ENCODE measurements around the gene CCDC30. TPM values are rescaled to one million over a fixed set of nuclear protein-coding genes. Genes with fewer than 3 reads are reported as not detected.
"Not testable (repeated sequence)": the region's sequence is repeated elsewhere in the genome, so short reads cannot be mapped to it uniquely, and the experiment has no call there.

The CCDC30 gene
- total and polyA plus RNA-seq, 2 experiments from 2014 or later, result 2.6 to 12.9 TPM

- Histone ChIP-seq H3K9me3 (ENCODE audit: low read depth) (no peaks in the 10 kb centered on the region), H3K27ac (peak overlapping the region; percentile 96), H3K4me2 (peak overlapping the region; percentile 86), H3K4me1 (ENCODE audit: insufficient read depth) (peaks cover 26% of the 10 kb centered on the region), H3K27me3 (no peaks in the 10 kb centered on the region), H3K4me3 (no peak overlapping the region), H3K36me3 (replicated peaks; ENCODE audit: insufficient read depth, low read depth) (no peaks in the 10 kb centered on the region), H4K20me1 (ENCODE audit: insufficient read depth, poor library complexity, severe bottlenecking) (peaks cover 21% of the 10 kb centered on the region), H3K79me2 (peaks cover 32% of the 10 kb centered on the region), H3K9me2 (replicated peaks; ENCODE audit: insufficient read depth) (no peaks in the 10 kb centered on the region), H2AFZ (no peak overlapping the region)
- no peak for TF ChIP-seq EZH2 (IDR thresholded peaks at IDR 0.05; ENCODE audit: borderline replicate concordance)
- TF ChIP-seq CTCF (IDR thresholded peaks at IDR 0.05; ENCODE audit: poor library complexity), result no peak
- TF ChIP-seq EZH2phosphoT487 (IDR thresholded peaks at IDR 0.05; ENCODE audit: low read depth, severe bottlenecking, unreplicated experiment), result no peak
- no peak for DNase-seq (ENCODE audit: low spot score)
- 86% methylated on average over 2 of the region's 2 CpGs for WGBS (ENCODE audit: low lambda C conversion rate, missing lambda C conversion rate)
Measured at GRCh38 chr1:42680055-42680454, 217.0 kb downstream of the CCDC30 start.

DNA sequence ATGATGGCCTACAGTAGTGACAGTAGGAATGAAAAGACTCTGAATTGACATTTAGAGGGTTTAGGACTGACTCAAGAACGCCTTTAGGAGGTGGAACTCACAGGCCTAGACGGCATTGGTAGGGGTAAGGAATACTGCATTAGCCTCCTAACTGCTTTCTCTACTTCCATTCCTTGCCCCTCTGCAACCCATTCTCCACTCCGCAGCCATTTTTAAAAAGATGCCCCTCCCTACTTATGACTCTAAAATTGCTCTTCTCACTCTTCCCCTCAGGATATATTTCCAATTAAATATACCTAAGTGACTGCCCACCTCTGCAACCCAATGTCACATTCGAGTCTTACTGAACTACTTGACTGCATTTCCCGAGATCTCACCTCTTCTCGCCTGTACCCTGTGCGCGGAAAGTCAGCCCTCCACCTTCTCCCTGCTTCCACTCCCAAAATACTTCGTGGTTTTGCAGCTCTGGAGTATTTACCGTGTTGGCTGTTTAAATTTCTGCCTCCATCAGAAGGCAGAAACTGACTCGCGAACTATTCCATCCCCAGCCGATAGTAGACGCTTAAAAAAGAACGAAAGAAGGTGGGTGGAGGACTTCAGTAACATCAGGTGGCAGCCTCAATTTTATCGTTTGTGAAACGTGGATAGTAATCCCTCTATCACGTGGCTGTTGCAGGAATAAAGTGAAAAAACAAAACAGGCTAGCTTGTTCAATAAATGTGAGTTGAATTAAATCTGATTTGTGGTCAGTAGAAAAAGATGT is 218.0 kb downstream of the CCDC30 start:
- Histone ChIP-seq H3K9me2 (replicated peaks; ENCODE audit: insufficient read depth) (no peaks in the 10 kb centered on the region), H3K4me1 (ENCODE audit: insufficient read depth) (peaks cover 36% of the 10 kb centered on the region), H3K36me3 (replicated peaks; ENCODE audit: insufficient read depth, low read depth) (no peaks in the 10 kb centered on the region), H3K4me3 (peak overlapping the region; percentile 57), H3K9me3 (ENCODE audit: low read depth) (no peaks in the 10 kb centered on the region), H3K4me2 (peak overlapping the region; percentile 86), H2AFZ (peak overlapping the region; percentile 72), H3K27ac (peak overlapping the region; percentile 96), H4K20me1 (ENCODE audit: insufficient read depth, poor library complexity, severe bottlenecking) (peaks cover 31% of the 10 kb centered on the region), H3K79me2 (peaks cover 43% of the 10 kb centered on the region), H3K27me3 (no peaks in the 10 kb centered on the region)
- DNase-seq (ENCODE audit: low spot score), result peak; percentile 48
- TF ChIP-seq EZH2phosphoT487 (IDR thresholded peaks at IDR 0.05; ENCODE audit: low read depth, severe bottlenecking, unreplicated experiment) (no peak), EZH2 (IDR thresholded peaks at IDR 0.05; ENCODE audit: borderline replicate concordance) (no peak), CTCF (IDR thresholded peaks at IDR 0.05; ENCODE audit: poor library complexity) (no peak)
- WGBS (ENCODE audit: low lambda C conversion rate, missing lambda C conversion rate), result 9% methylated on average over 18 of the region's 18 CpGs

DNA sequence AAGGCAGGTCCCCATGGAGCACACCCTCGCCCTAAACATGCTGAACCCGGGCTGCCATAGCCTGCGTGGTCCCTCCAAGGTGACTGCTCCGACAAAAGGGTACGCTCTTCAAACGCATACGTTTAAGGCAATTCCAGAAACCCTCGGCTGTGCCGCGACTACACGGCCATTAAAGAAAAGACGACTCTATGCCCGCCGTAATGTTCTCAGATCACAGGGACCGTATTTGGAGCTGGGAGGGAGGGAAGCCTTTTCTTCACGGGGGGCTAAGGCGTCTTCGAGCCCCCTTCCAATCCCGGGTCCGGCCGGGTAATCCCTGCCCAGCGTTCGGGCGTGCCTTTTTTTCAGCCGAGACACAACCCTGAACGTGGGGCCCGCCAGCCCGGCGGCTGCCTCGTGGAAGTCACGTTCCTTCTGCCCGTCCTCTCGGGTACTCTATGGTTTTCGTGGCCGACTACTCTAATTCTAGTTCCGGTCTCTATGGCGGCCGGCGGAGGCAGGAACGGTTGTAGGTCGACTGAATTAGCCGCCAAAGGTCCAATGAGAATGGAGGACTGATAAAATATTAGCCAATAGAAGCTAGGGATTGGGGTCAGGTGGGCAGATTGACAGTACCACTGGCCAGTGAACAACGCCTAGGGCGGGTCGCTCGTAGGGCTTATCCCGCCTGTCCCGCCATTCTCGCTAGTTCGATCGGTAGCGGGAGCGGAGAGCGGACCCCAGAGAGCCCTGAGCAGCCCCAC is 218.8 kb downstream of the CCDC30 start, which contains the start of gene YBX1:
Gene YBX1, plus strand, starts transcription at position 678 of the 743 bp plus-strand sequence. CDS start 148 bp downstream, outside the sequence.
- TF ChIP-seq EZH2phosphoT487 (IDR thresholded peaks at IDR 0.05; ENCODE audit: low read depth, severe bottlenecking, unreplicated experiment), result no peak
- no peak for TF ChIP-seq CTCF (IDR thresholded peaks at IDR 0.05; ENCODE audit: poor library complexity)
- no peak for TF ChIP-seq EZH2 (IDR thresholded peaks at IDR 0.05; ENCODE audit: borderline replicate concordance)
- Histone ChIP-seq H2AFZ (peak within 1 kb of the TSS; percentile 72), H3K9me3 (ENCODE audit: low read depth) (no peaks in the 10 kb centered on the region), H3K4me1 (ENCODE audit: insufficient read depth) (peaks cover 44% of the 10 kb centered on the region), H3K27ac (peak within 1 kb of the TSS; percentile 96), H3K4me2 (peak within 1 kb of the TSS; percentile 92), H3K79me2 (peaks cover 51% of the 10 kb centered on the region), H3K27me3 (no peaks in the 10 kb centered on the region), H3K4me3 (peak within 1 kb of the TSS; percentile 57), H3K9me2 (replicated peaks; ENCODE audit: insufficient read depth) (no peaks in the 10 kb centered on the region), H3K36me3 (replicated peaks; ENCODE audit: insufficient read depth, low read depth) (no peaks in the 10 kb centered on the region), H4K20me1 (ENCODE audit: insufficient read depth, poor library complexity, severe bottlenecking) (peaks cover 39% of the 10 kb centered on the region)
- DNase-seq (ENCODE audit: low spot score), result peak; percentile 98
- WGBS (ENCODE audit: low lambda C conversion rate, missing lambda C conversion rate), result under 1% methylated on average over 54 of the region's 54 CpGs

GRCh38 chr1:42682484-42682738 is 219.3 kb downstream of the CCDC30 start:
- 2% methylated on average over 6 of the region's 33 CpGs for WGBS (ENCODE audit: low lambda C conversion rate, missing lambda C conversion rate)
- peaks cover 44% of the 10 kb centered on the region for H4K20me1 ChIP-seq (ENCODE audit: insufficient read depth, poor library complexity, severe bottlenecking)
- peaks cover 56% of the 10 kb centered on the region for H3K79me2 ChIP-seq
- not testable (repeated sequence) for H2AFZ ChIP-seq; H3K27me3 ChIP-seq; DNase-seq (ENCODE audit: low spot score); H3K9me3 ChIP-seq (ENCODE audit: low read depth); H3K9me2 ChIP-seq (replicated peaks; ENCODE audit: insufficient read depth); H3K36me3 ChIP-seq (replicated peaks; ENCODE audit: insufficient read depth, low read depth)
- peak overlapping the region; percentile 51 for H3K4me2 ChIP-seq
- peaks cover 44% of the 10 kb centered on the region for H3K4me1 ChIP-seq (ENCODE audit: insufficient read depth)
- H3K4me3 ChIP-seq, result peak overlapping the region; percentile 24
- peak overlapping the region; percentile 95 for H3K27ac ChIP-seq

Data from hepatocyte (in vitro differentiated cells).